Muscle of back (tissue), 11 donors: ENCODE measurements around the gene VPS39. TPM values are rescaled to one million over a fixed set of nuclear protein-coding genes. Genes with fewer than 3 reads are reported as not detected.

ENCODE experiments used
- DNase-seq, 3 donors: peaks; one replicate each; pipeline versions ENCODE4 v3.0.0 to v3.0.0-alpha.2; 2013
- polyA plus RNA-seq, 10 donors: library from polyadenylated mRNA; unstranded; fragments of 120-200 nt; gene quantifications; one replicate each; pipeline ENCODE4 v1.2.1, GENCODE V29; 2013; ENCODE audit not compliant: insufficient read length in 10 of 10

Gene VPS39
- polyA plus RNA-seq, 10 donors: 32.8 to 56.7 (median 44.9) TPM

GRCh38 chr15:42163291-42163690 lies 44.8 kb downstream of the VPS39 start:
- DNase-seq: no peak

- DNase-seq: no peak
Observed at GRCh38 chr15:42160136-42160535, 48.0 kb downstream of the VPS39 start.

GRCh38 chr15:42159381-42160015 lies 48.6 kb downstream of the VPS39 start:
- no peak for DNase-seq

DNA sequence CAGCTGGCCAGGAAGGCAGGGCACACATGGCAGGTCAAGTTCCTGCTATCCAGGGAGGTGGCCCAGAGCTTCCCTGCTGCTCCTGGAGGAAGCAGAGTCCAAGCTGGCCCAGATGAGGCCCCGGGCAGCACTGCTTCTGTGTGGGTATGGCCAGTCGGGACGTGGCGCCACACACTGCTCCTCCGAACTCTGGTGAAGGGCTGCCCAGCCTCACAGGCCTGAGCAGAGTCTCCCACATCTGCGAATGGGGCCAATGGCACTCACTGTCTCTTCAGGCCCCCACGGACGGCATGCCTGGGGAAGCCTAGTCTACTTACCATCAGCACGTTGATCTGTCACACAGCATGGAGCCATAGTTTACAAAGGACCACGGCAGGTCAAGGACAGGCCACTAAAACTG lies 49.2 kb downstream of the VPS39 start:
- DNase-seq: no peak

- no peak for DNase-seq
Observed at GRCh38 chr15:42157981-42158765, 49.9 kb downstream of the VPS39 start.

DNA sequence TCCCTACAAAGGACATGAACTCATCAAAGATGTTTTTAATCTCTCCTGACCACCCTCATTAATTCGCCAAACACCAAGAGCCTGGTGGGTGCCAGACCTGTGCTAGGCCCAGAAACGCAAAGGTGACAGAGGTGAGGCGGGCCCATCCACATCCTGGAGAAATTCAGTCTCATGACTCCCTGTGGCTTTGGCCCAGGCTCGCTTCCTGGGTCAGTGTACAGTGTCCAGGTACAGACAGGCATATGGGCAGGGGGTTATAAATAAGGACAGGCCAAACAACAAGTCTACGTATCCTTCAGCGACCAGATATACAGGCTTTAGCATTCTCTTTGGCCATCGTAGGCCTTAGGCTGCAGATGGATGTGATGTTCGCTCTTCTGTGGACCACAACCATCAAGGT lies 50.7 kb downstream of the VPS39 start:
- DNase-seq: no peak

DNA sequence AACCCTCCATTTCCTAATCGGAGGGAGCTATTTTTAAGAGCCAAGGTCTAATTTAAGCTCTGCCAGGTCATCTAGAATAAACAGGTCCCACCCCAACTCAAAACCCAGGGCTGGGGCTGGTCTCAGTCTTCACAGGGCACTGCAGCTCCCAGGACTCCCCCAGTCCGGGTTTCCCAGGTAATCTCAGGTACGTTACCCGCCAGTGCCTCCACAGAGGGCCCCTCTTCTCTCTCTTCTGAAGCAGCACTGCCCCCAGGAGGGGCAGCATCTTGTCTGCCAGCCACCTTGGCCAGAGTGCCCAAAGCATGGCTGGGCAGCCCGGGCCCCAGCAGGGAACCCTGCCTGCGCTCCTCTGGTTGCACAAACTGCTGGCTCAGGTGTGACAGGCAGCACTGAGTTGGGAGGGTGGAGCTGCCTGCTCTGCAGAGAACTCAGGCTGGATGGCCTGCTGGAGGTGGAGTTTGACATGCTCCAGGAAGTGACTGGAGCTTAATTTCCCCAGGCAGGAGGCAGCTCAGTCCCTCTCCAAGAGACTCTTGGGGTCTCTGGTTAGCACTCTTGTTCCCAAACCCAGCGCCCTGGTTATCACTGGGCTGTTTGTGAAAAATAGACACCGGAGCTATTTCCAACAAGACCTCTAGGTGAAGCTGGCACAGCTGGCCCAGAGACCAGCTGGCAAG lies 51.7 kb downstream of the VPS39 start, which contains the start of gene PLA2G4F:
PLA2G4F (minus strand) TSS at position 394 of the 680 bp plus-strand sequence; CDS start at position 307, 87 bp downstream.
- DNase-seq: no peak

DNA sequence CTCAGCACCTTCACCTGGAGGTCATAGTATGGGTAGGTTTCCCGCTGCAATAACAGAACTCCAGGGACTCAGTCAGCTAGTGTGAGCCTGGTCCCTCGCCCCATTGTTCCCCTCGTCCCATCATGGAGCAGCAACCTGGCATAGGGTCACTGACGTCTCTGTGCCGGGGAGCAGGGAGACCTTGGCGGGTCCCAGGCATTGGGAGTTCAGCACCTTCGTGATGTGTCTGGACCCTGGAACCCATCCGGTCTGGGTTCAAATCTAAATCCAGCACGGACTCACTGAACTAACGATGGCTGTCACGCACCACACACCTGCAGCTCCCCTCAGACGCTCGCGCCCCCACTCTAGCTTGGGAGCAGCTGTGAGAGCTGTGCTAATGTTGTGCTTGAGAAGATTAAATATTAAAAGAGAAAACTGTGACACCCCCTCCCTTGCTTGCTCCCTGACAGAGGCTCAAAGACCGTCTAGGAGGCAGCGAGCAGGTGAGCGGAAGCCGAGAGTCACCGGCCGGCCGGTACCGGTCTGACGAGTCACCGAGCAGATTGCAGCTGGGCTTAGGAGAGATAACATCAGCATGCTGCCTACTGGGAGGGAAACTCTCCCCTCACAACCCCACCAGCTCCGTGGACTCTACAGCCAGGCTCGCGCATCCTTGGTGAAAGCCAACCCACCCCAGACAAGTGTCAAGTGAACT lies 52.4 kb downstream of the VPS39 start:
- DNase-seq: no peak

- DNase-seq: no peak
Observed at GRCh38 chr15:42154956-42155355, 53.1 kb downstream of the VPS39 start.

DNA sequence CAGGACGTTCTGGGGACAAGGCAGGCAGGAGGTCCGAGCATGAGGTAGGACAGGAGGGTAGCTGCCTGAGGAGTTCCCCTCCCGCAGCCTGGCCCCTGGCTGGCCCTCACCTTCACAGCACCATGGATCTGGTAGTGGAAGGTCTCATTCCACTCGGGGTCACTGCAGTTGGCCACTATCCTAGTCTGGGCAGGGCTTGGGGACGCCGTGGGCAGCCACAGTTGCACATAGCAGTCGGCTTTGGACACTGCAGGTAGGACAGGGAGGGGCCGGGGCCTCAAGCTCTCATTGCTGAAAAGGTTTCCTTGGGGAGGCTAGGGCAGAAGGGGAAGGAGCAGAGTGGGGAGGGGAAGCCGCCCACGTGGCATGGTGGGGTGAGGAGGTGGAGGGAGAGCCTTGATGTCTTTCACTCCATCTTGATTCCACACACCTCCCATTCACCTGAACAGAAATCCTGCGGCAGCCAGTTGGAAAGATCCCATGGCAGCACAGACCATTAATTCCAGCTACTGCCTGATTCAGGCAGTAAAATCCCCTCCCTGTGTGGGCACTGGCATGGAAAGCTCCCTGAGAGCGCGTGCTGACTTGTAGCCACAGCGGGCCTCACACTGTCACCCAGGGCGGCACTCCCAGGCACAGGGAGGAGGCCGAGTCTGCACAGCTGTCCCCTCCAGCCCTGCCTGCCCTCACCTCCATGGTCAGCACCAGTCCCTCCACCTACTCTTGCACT lies 53.7 kb downstream of the VPS39 start:
- no peak for DNase-seq

DNA sequence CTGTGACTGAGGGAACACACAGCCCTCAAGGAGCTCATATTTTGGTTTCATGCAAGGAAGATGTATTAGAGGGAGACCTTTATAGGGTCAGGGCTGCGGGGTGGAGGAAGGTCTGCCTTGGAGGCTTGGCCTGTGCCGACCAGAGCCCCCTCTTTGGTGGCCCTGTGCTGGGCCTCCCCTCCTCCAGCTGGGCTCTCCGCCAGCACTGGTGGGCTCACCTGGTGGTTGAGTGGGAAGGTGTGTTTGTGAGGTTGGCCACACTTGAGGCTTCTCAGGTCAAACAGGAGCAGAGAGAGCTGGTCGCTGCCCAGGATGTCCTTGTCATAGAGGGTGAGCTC lies 54.3 kb downstream of the VPS39 start:
- DNase-seq: no peak

- no peak for DNase-seq
Observed at GRCh38 chr15:42152921-42153698, 55.0 kb downstream of the VPS39 start.

GRCh38 chr15:42152196-42152920 lies 55.7 kb downstream of the VPS39 start:
- DNase-seq: no peak

GRCh38 chr15:42151736-42152135 lies 56.4 kb downstream of the VPS39 start:
- DNase-seq: peak in 1 of 3 donors; percentile 21

- DNase-seq: no peak
Observed at GRCh38 chr15:42151141-42151561, 57.0 kb downstream of the VPS39 start.

GRCh38 chr15:42150219-42150970 lies 57.7 kb downstream of the VPS39 start:
- DNase-seq: no peak

GRCh38 chr15:42149493-42150218 lies 58.4 kb downstream of the VPS39 start:
- DNase-seq: no peak

DNA sequence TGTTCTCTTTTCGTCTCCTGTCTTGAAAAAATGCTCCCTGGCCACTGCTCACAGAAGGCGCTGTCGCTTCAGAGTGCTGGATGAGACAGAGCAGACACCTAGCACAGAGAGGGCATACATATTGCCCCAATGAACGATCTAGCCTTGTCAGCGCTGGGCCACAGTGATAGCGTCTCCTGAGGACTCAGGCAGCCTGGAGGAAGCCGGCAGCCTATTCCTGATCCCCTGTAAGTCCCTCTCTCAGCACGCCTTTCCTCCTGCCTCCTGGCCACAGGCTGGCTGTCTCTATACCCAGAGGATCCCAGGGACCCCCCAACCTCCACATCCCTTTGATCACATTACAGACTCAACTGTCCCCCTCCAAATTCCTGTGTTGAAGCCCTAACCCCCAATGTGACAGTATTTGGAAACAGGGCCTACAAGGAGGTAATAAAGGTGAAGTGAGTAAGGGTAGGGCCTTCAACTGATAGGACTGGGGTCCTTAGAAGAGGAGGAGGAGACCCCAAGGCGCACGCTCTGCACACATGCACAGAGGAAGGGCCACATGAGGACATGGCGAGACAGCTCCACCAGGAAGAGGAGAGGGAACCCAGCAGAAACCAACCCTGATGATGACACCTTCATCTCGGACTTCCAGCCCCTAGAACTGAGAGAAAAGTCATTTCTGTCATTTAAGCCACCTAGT lies 59.2 kb downstream of the VPS39 start:
- DNase-seq: no peak
